ENCODE results near the gene LHX4.

Gene LHX4

GRCh38 chr1:180217006-180217405, 13.1 kb upstream of the LHX4 start:
- H3K27me3 ChIP-seq (ENCODE audit: insufficient read depth, insufficient read length) = peaks cover 24% of the 10 kb centered on the region
- no peak for DNase-seq (ENCODE audit: low read depth, low spot score)
- no peaks in the 10 kb centered on the region for H3K4me1 ChIP-seq (ENCODE audit: insufficient read depth, insufficient read length)
- no peak for TF ChIP-seq ZNF274 (IDR thresholded peaks at IDR 0.05; ENCODE audit: low read depth, low read length)
- TF ChIP-seq YY1 (IDR thresholded peaks at IDR 0.05; ENCODE audit: insufficient read depth, insufficient read length) = no peak
- TF ChIP-seq SUZ12 (IDR thresholded peaks at IDR 0.05; ENCODE audit: extremely low read depth, insufficient read depth, insufficient read length) = no peak
- H3K4me3 ChIP-seq (ENCODE audit: insufficient read length, low read depth) = no peak overlapping the region
- no peaks in the 10 kb centered on the region for H3K36me3 ChIP-seq (ENCODE audit: insufficient read depth, insufficient read length, low read length)
- no peak overlapping the region for H3K9ac ChIP-seq (ENCODE audit: insufficient read length, low read depth)
- no peaks in the 10 kb centered on the region; the same call in 1 of the 2 replicates for H3K9me3 ChIP-seq (ENCODE audit: insufficient read depth, low read length)

GRCh38 chr1:180218806-180219765, 11.0 kb upstream of the LHX4 start:
- Histone ChIP-seq H3K4me3 (ENCODE audit: insufficient read length, low read depth) (no peak overlapping the region), H3K4me1 (ENCODE audit: insufficient read depth, insufficient read length) (no peaks in the 10 kb centered on the region), H3K27me3 (ENCODE audit: insufficient read depth, insufficient read length) (peaks cover 44% of the 10 kb centered on the region), H3K9me3 (ENCODE audit: insufficient read depth, low read length) (no peaks in the 10 kb centered on the region; the same call in 1 of the 2 replicates), H3K36me3 (ENCODE audit: insufficient read depth, insufficient read length, low read length) (no peaks in the 10 kb centered on the region), H3K9ac (ENCODE audit: insufficient read length, low read depth) (no peak overlapping the region)
- no peak for DNase-seq (ENCODE audit: low read depth, low spot score)
- no peak for TF ChIP-seq ZNF274 (IDR thresholded peaks at IDR 0.05; ENCODE audit: low read depth, low read length)
- TF ChIP-seq YY1 (IDR thresholded peaks at IDR 0.05; ENCODE audit: insufficient read depth, insufficient read length) = no peak
- no peak for TF ChIP-seq SUZ12 (IDR thresholded peaks at IDR 0.05; ENCODE audit: extremely low read depth, insufficient read depth, insufficient read length)

DNA sequence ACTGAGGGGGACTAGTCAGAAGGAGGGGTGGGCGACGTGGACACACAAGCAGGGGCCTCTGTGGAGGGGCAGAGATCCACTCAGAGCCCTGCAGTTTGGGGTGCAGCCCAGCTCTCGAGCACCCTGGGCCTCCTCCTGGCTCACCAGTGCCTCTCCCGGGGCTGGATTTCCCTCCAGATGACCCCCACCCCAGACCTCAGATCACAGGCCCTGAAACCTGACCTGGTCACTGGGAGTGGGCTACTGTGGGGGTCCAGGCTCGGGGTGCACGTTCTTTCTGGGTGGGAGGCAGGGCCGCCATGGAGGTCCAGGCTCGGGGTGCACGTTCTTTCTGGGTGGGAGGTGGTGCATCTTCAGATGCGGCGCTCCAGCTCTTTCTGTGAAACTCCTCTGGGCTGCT, 10.3 kb upstream of the LHX4 start:
- Histone ChIP-seq H3K27me3 (ENCODE audit: insufficient read depth, insufficient read length) (peaks cover 51% of the 10 kb centered on the region), H3K4me1 (ENCODE audit: insufficient read depth, insufficient read length) (no peaks in the 10 kb centered on the region), H3K9ac (ENCODE audit: insufficient read length, low read depth) (no peak overlapping the region), H3K9me3 (ENCODE audit: insufficient read depth, low read length) (no peaks in the 10 kb centered on the region; the same call in 1 of the 2 replicates), H3K4me3 (ENCODE audit: insufficient read length, low read depth) (no peak overlapping the region), H3K36me3 (ENCODE audit: insufficient read depth, insufficient read length, low read length) (no peaks in the 10 kb centered on the region)
- no peak for DNase-seq (ENCODE audit: low read depth, low spot score)
- TF ChIP-seq YY1 (IDR thresholded peaks at IDR 0.05; ENCODE audit: insufficient read depth, insufficient read length) (no peak), SUZ12 (IDR thresholded peaks at IDR 0.05; ENCODE audit: extremely low read depth, insufficient read depth, insufficient read length) (no peak), ZNF274 (IDR thresholded peaks at IDR 0.05; ENCODE audit: low read depth, low read length) (no peak)

DNA sequence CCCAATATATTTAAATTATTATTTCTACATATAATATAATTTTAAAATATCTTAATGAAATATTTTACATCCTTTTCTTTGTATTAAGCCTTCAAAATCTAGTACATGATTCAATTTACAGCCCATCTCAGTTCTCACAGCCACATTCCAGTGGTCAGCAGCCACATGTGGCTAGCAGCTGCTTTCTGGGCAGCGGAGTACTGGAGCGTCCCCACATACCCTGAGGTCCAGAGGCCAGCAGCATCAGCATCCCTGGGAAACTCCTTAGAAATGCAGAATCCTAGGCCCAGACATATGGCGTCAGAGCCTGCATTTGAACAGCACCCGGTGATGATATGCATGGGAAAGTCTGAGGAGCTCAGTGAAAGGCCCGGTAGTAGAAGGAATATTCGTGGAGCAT, 8.6 kb upstream of the LHX4 start:
- Histone ChIP-seq H3K27me3 (ENCODE audit: insufficient read depth, insufficient read length) (peaks cover 67% of the 10 kb centered on the region), H3K36me3 (ENCODE audit: insufficient read depth, insufficient read length, low read length) (no peaks in the 10 kb centered on the region), H3K9me3 (ENCODE audit: insufficient read depth, low read length) (no peaks in the 10 kb centered on the region; the same call in 1 of the 2 replicates), H3K4me3 (ENCODE audit: insufficient read length, low read depth) (no peak overlapping the region), H3K9ac (ENCODE audit: insufficient read length, low read depth) (no peak overlapping the region), H3K4me1 (ENCODE audit: insufficient read depth, insufficient read length) (no peaks in the 10 kb centered on the region)
- TF ChIP-seq ZNF274 (IDR thresholded peaks at IDR 0.05; ENCODE audit: low read depth, low read length) (no peak), YY1 (IDR thresholded peaks at IDR 0.05; ENCODE audit: insufficient read depth, insufficient read length) (no peak), SUZ12 (IDR thresholded peaks at IDR 0.05; ENCODE audit: extremely low read depth, insufficient read depth, insufficient read length) (no peak)
- no peak for DNase-seq (ENCODE audit: low read depth, low spot score)

GRCh38 chr1:180224902-180225301, 5.2 kb upstream of the LHX4 start:
- TF ChIP-seq SUZ12 (IDR thresholded peaks at IDR 0.05; ENCODE audit: extremely low read depth, insufficient read depth, insufficient read length) (no peak), ZNF274 (IDR thresholded peaks at IDR 0.05; ENCODE audit: low read depth, low read length) (no peak), YY1 (IDR thresholded peaks at IDR 0.05; ENCODE audit: insufficient read depth, insufficient read length) (no peak)
- Histone ChIP-seq H3K36me3 (ENCODE audit: insufficient read depth, insufficient read length, low read length) (no peaks in the 10 kb centered on the region), H3K9ac (ENCODE audit: insufficient read length, low read depth) (no peak overlapping the region), H3K27me3 (ENCODE audit: insufficient read depth, insufficient read length) (peaks cover 87% of the 10 kb centered on the region), H3K4me3 (ENCODE audit: insufficient read length, low read depth) (no peak overlapping the region), H3K9me3 (ENCODE audit: insufficient read depth, low read length) (no peaks in the 10 kb centered on the region), H3K4me1 (ENCODE audit: insufficient read depth, insufficient read length) (peaks cover 7% of the 10 kb centered on the region)
- no peak for DNase-seq (ENCODE audit: low read depth, low spot score)

GRCh38 chr1:180225403-180225802, 4.7 kb upstream of the LHX4 start:
- Histone ChIP-seq H3K36me3 (ENCODE audit: insufficient read depth, insufficient read length, low read length) (no peaks in the 10 kb centered on the region), H3K4me3 (ENCODE audit: insufficient read length, low read depth) (no peak overlapping the region), H3K9ac (ENCODE audit: insufficient read length, low read depth) (no peak overlapping the region), H3K4me1 (ENCODE audit: insufficient read depth, insufficient read length) (peaks cover 7% of the 10 kb centered on the region), H3K9me3 (ENCODE audit: insufficient read depth, low read length) (no peaks in the 10 kb centered on the region), H3K27me3 (ENCODE audit: insufficient read depth, insufficient read length) (peaks cover 84% of the 10 kb centered on the region)
- TF ChIP-seq SUZ12 (IDR thresholded peaks at IDR 0.05; ENCODE audit: extremely low read depth, insufficient read depth, insufficient read length) = no peak
- TF ChIP-seq ZNF274 (IDR thresholded peaks at IDR 0.05; ENCODE audit: low read depth, low read length) = no peak
- no peak for TF ChIP-seq YY1 (IDR thresholded peaks at IDR 0.05; ENCODE audit: insufficient read depth, insufficient read length)
- DNase-seq (ENCODE audit: low read depth, low spot score) = no peak

DNA sequence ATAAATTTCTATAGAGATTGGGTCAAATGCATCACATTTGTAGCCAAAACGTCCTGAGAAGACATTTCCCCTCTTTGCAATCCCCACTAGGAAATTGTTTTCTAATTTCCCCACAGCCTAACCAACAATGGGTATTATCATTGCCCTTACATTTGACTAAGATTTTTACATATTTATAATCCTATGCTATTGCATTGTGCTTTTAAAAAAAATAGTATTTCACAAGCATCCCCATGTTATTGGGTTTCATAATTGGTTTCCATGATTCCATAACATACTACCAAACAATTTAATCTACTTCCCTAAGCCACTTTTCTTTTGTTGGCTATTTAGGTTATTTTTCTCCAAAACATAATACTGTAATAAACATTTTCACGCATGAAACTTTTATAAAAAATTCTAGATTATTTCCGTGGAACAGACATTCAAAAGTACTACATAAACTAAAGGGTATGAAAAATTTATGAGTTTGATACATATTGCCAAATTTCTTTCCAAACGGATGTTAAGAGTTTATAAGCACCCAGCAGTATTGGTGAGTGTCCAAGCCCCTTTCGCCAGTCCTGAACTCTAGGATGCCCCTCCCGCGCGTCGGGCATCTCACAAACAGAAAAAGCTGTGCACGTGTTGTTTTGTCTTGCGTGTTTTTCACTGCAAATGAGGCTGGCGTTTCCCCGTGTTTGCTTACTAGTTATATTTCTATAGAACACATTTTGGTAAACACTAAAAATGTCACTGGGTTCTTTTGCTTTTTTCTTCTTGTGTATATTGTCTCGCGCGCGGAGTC, 2.0 kb upstream of the LHX4 start:
- H3K9ac ChIP-seq (ENCODE audit: insufficient read length, low read depth) = no peak overlapping the region
- H3K4me3 ChIP-seq (ENCODE audit: insufficient read length, low read depth) = no peak overlapping the region
- H3K36me3 ChIP-seq (ENCODE audit: insufficient read depth, insufficient read length, low read length) = no peaks in the 10 kb centered on the region
- H3K27me3 ChIP-seq (ENCODE audit: insufficient read depth, insufficient read length) = peaks cover 94% of the 10 kb centered on the region
- no peaks in the 10 kb centered on the region for H3K9me3 ChIP-seq (ENCODE audit: insufficient read depth, low read length)
- peaks cover 21% of the 10 kb centered on the region for H3K4me1 ChIP-seq (ENCODE audit: insufficient read depth, insufficient read length)
- DNase-seq (ENCODE audit: low read depth, low spot score) = no peak
- no peak for TF ChIP-seq YY1 (IDR thresholded peaks at IDR 0.05; ENCODE audit: insufficient read depth, insufficient read length)
- TF ChIP-seq ZNF274 (IDR thresholded peaks at IDR 0.05; ENCODE audit: low read depth, low read length) = no peak
- no peak for TF ChIP-seq SUZ12 (IDR thresholded peaks at IDR 0.05; ENCODE audit: extremely low read depth, insufficient read depth, insufficient read length)

Measured in NT2/D1 (cell line).